ENCODE data around the gene DDX10. TPM values are rescaled to one million over a fixed set of nuclear protein-coding genes. Genes with fewer than 3 reads are reported as not detected.
"Not testable (repeated sequence)": the region's sequence is repeated elsewhere in the genome, so short reads cannot be mapped to it uniquely, and the experiment has no call there.

DDX10 gene
- total RNA-seq, 2 donors from 2014 or later, result 36.8 to 43.2 TPM

- Mint-ChIP-seq H3K36me3 (peaks cover 20 to 48% of the 10 kb centered on the region in 2 donors), H3K27ac (no peak overlapping the region), H3K9me3 (peaks cover 0 to 3% of the 10 kb centered on the region in 2 donors)
- no peak for ATAC-seq
- no peak for DNase-seq (ENCODE audit: low spot score in 2 of 2)
Observed at GRCh38 chr11:108732395-108732794, 67.5 kb downstream of the DDX10 start.

GRCh38 chr11:108733479-108734116 is 68.7 kb downstream of the DDX10 start:
- DNase-seq (ENCODE audit: low spot score in 2 of 2), result peak in 1 of 2 donors; percentile 57
- Mint-ChIP-seq H3K27ac (peak overlapping the region; percentile 62 to 77), H3K36me3 (peaks cover 20 to 48% of the 10 kb centered on the region in 2 donors), H3K9me3 (peaks cover 0 to 3% of the 10 kb centered on the region in 2 donors)
- peak; percentile 98 for ATAC-seq

DNA sequence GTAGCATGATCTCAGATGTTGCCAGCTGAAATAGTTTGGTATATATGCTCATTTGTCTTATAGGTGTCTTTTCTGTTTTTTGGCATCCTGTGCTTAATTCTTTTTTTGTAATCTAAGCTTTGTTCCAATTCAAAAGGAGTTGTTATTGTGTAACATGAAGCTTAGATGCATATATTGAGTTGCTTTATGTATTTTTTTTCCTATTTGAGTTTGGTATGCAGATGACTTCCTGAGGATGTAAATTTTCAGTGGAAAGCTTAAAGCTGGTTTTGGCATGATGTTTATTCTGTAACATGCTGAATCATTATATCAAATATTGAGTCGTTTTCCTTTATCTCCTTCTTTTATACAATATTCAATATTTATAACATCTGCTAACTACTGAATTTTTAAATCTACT is 69.4 kb downstream of the DDX10 start:
- no peak for ATAC-seq
- Mint-ChIP-seq H3K9me3 (peaks cover 0 to 3% of the 10 kb centered on the region in 2 donors), H3K36me3 (peaks cover 14 to 41% of the 10 kb centered on the region in 2 donors), H3K27ac (peak overlapping the region in 1 of 2 donors; percentile 62)
- no peak for DNase-seq (ENCODE audit: low spot score in 2 of 2)

GRCh38 chr11:108734956-108735559 is 70.2 kb downstream of the DDX10 start:
- peaks cover 15 to 41% of the 10 kb centered on the region in 2 donors for H3K36me3 Mint-ChIP-seq
- H3K9me3 Mint-ChIP-seq, result peaks cover 0 to 5% of the 10 kb centered on the region in 2 donors
- no peak overlapping the region for H3K27ac Mint-ChIP-seq
- ATAC-seq (no peak), DNase-seq (ENCODE audit: low spot score in 2 of 2) (no peak)

DNA sequence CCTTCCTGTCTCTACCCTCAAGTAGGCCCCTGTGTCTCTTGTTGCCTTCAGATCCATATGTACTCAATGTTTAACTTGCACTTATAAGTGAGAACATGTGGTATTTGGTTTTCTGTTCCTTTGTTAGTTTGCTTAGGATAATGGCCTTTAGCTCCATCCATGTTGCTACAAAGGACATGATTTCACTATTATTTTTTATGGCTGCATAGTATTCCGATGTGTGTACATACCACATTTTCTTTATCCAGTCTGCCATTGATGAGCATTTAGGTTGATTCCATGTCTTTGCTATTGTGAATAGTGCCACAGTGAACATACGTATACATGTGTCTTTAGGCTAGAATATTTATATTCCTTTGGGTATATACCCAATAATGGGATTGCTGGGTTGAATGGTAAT is 75.3 kb downstream of the DDX10 start:
- DNase-seq (ENCODE audit: low spot score in 2 of 2); H3K27ac Mint-ChIP-seq; ATAC-seq: not testable (repeated sequence)
- H3K9me3 Mint-ChIP-seq, result peaks cover 5 to 20% of the 10 kb centered on the region in 2 donors
- H3K36me3 Mint-ChIP-seq, result peaks cover 27 to 38% of the 10 kb centered on the region in 2 donors

DNA sequence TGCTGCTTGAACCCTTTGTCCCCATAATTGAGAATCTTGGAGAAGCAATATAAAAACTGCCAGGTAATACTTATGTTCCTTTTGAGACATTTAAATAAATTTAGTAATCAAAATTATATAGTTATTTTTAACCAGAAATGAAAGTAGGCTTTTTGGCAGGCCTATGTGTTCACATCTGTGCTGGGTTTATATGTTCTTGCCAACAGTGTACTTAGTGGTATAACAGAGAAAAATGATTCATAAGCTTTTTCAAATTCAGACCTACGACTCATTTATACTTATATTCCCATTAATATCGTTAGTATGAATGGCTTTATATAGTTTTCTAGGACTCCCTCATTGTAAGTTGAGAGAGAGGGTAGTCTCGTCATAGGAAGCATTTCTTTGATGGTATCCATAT is 79.0 kb downstream of the DDX10 start:
- no peak for DNase-seq (ENCODE audit: low spot score in 2 of 2)
- ATAC-seq, result no peak

GRCh38 chr11:108748968-108749367 is 84.1 kb downstream of the DDX10 start:
- no peak for ATAC-seq
- peaks cover 0 to 5% of the 10 kb centered on the region in 2 donors for H3K36me3 Mint-ChIP-seq
- no peak for DNase-seq (ENCODE audit: low spot score in 2 of 2)

More for the DNA sequence above, 79.0 kb downstream of the DDX10 start:
- Mint-ChIP-seq H3K27ac (no peak overlapping the region), H3K36me3 (peaks cover 26 to 27% of the 10 kb centered on the region in 2 donors), H3K9me3 (peaks cover 5 to 20% of the 10 kb centered on the region in 2 donors)

DNA sequence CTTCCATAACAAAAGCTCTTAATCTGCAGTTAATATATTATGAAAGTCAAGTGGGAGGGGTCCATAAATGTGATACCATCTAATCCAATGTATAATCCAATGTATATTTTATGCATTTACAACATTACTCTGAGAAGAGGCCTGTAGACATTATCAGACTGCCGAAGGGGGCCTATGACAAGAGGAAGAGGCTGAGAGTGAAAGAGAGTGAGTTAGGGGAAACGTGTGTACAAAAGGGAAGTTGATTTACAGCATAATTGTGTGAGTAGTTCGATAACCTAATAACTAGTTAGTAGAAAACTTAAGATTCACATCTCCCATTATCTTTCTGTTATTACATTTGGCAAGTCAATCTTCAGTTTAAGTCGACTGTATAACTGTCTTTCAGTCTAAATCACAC is 86.6 kb downstream of the DDX10 start:
- ATAC-seq (no peak), DNase-seq (ENCODE audit: low spot score in 2 of 2) (no peak)
- Mint-ChIP-seq H3K9me3 (no peaks in the 10 kb centered on the region), H3K36me3 (peaks cover 4 to 5% of the 10 kb centered on the region in 2 donors), H3K27ac (no peak overlapping the region)

More at GRCh38 chr11:108748968-108749367, 84.1 kb downstream of the DDX10 start:
- no peaks in the 10 kb centered on the region for H3K9me3 Mint-ChIP-seq
- no peak overlapping the region for H3K27ac Mint-ChIP-seq

DNA sequence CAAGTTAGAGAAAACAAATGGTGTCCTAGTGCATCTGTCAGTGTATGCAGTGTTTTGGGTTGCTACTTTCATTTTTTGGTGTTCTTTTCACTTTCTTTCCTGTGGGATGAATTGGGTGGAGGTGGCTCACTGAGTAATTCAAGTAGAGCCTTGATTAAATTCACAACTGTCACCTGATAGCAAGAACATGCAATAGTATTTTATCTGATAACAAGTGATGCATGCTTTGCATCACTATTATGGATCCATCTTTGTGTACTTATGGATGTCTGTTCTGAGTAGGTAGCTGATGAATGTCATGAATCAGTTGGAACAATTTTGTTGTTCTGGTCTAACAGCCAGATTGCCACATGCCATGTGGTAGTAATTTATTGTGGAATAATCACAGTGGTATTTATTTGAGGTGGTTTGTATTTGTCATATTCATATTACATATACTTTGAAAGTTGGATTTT is 87.5 kb downstream of the DDX10 start:
- peaks cover 0 to 5% of the 10 kb centered on the region in 2 donors for H3K36me3 Mint-ChIP-seq
- ATAC-seq, result peak; percentile 37 to 88
- DNase-seq (ENCODE audit: low spot score in 2 of 2), result no peak
- H3K9me3 Mint-ChIP-seq, result no peaks in the 10 kb centered on the region
- H3K27ac Mint-ChIP-seq, result no peak overlapping the region

- ATAC-seq (no peak), DNase-seq (ENCODE audit: low spot score in 2 of 2) (no peak)
- Mint-ChIP-seq H3K36me3 (peaks cover 0 to 5% of the 10 kb centered on the region in 2 donors), H3K27ac (no peak overlapping the region), H3K9me3 (no peaks in the 10 kb centered on the region)
Observed at GRCh38 chr11:108754901-108755625, 90.2 kb downstream of the DDX10 start.

DNA sequence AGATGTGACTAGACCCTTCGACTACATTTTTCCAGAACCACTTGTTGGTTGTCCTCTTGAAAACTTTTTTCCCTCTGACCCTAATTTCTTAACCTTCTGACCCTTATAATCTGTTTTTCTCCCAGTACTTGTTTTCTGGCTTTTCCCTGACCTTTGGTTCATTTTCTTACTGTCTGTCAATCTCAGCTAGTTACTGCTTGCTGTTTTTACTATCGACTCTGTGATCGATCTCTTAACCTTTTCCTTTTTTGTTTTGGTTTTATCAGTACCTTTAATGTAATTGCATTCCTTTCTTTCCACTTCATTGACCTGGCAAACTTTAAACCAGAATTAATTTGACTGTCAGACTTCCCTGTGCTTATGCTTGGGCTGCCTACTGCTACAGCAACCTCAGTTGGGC is 92.8 kb downstream of the DDX10 start:
- Mint-ChIP-seq H3K36me3 (peaks cover 0 to 5% of the 10 kb centered on the region in 2 donors), H3K27ac (peak overlapping the region in 1 of 2 donors; percentile 21), H3K9me3 (no peaks in the 10 kb centered on the region)

DNA sequence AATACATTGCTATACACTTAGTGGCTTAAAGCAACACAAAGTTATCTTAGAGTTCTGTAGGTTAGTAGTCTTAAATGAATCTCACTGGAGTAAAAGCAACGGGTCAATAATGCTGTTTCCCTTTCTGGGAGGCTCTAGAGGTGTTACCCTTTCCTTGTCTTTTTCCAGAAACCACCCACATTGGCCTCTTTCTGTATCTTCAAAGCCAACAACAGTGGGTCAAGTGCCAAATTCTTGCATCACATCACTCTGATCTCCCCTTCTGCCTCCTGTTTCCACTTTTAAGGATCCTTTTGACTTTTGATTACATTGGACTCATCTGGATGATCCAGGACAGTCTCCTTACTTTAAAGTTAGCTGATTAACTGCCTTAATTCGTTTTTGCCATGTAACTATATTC is 93.6 kb downstream of the DDX10 start:
- H3K9me3 Mint-ChIP-seq, result no peaks in the 10 kb centered on the region
- DNase-seq (ENCODE audit: low spot score in 2 of 2) (no peak), ATAC-seq (no peak)
- peaks cover 0 to 5% of the 10 kb centered on the region in 2 donors for H3K36me3 Mint-ChIP-seq
- H3K27ac Mint-ChIP-seq, result no peak overlapping the region

More for the DNA sequence above, 92.8 kb downstream of the DDX10 start:
- ATAC-seq (no peak), DNase-seq (ENCODE audit: low spot score in 2 of 2) (no peak)

GRCh38 chr11:108766596-108767173 is 101.8 kb downstream of the DDX10 start:
- ATAC-seq (no peak), DNase-seq (ENCODE audit: low spot score in 2 of 2) (no peak)
- Mint-ChIP-seq H3K36me3 (peaks cover 11 to 24% of the 10 kb centered on the region in 2 donors), H3K9me3 (peaks cover 0 to 4% of the 10 kb centered on the region in 2 donors), H3K27ac (no peak overlapping the region)

DNA sequence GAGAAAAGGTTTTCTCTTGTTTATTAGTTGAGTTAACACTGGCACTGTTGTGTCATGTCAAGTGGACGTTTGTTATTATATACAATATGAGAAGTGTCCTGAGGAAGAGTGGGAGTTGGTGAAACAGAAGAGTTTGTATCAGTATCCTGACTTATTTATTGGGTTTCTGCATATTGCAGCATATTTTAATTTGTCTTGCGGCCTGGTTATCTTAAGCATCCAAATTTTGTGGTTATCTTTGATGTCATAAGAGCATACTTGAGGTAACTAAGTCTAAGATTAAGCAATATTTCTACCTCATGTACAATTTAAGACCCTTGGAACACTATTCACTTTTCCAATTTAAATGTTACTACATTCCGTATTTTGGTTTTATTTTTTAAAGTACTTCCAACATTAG is 103.5 kb downstream of the DDX10 start:
- Mint-ChIP-seq H3K27ac (no peak overlapping the region), H3K9me3 (peaks cover 0 to 10% of the 10 kb centered on the region in 2 donors), H3K36me3 (peaks cover 15 to 24% of the 10 kb centered on the region in 2 donors)
- DNase-seq (ENCODE audit: low spot score in 2 of 2) (no peak), ATAC-seq (no peak)

DNA sequence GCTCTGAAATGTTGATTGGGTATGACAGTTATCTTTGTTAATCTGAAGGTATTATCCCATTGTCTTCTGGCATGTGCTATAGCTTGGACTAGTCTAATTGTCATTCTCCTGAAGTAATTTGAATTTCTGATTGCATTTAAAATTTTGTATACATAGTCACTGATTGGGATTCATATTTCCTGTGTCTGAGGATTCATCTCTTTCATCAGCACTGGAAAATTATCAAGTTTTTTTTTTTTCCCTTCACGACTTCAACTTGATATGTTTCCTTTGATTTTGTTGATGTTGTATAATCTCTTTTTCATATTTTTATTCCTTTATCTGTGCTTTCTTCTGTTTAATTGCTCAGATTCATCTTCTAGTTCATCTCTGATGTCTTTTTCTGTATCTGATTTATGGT is 104.1 kb downstream of the DDX10 start:
- Mint-ChIP-seq H3K27ac (no peak overlapping the region), H3K9me3 (peaks cover 0 to 10% of the 10 kb centered on the region in 2 donors), H3K36me3 (peaks cover 15 to 24% of the 10 kb centered on the region in 2 donors)
- ATAC-seq (no peak), DNase-seq (ENCODE audit: low spot score in 2 of 2) (no peak)

GRCh38 chr11:108774037-108774730 is 109.3 kb downstream of the DDX10 start:
- Mint-ChIP-seq H3K36me3 (peaks cover 20 to 38% of the 10 kb centered on the region in 2 donors), H3K9me3 (peaks cover 3 to 26% of the 10 kb centered on the region in 2 donors), H3K27ac (no peak overlapping the region)
- ATAC-seq, result no peak
- DNase-seq (ENCODE audit: low spot score in 2 of 2), result no peak
